NOMO-1 (cell line): ENCODE data around the gene VPS26B.
"Not testable (repeated sequence)": the region's sequence is repeated elsewhere in the genome, so short reads cannot be mapped to it uniquely, and the experiment has no call there.

Source experiments
- DNase-seq, 2 experiments: peaks; one replicate each; lab custom pipeline; 2025; ENCODE audit not compliant: unreplicated experiment in 2 of 2; lab: John Stamatoyannopoulos, UW

The VPS26B gene

DNA sequence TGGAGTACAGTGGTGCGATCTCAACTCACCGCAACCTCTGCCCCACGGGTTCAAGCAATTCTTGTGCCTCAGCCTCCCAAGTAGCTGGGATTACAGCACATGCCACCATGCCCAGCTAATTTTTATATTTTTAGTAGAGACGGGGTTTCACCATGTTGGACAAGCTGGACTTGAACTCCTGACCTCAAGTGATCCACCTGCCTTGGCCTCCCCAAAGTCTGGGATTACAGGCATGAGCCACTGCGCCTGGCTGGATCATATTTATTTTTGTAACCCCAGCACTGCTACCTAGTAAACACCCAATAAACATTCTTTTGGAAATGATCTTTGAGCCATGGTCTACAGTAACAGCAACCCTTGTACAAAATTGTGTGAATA is 30.7 kb downstream of the VPS26B start:
- DNase-seq, result not testable (repeated sequence)

DNA sequence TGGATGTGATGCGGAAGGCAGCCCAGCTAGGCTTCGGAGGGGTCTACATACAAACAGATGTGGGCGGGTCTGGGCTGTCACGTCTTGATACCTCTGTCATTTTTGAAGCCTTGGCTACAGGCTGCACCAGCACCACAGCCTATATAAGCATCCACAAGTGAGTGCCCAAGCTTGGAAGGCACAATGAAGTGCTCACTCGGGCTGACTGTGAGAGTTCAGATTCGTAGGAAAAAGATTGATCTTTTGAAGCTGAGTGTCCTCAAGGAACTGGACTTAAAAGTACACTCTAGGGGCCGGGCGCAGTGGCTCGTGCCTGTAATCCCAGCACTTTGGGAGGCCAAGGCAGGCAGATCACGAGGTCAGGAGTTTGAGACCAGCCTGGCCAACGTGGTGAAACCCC is 32.6 kb downstream of the VPS26B start:
- no peak for DNase-seq

- DNase-seq, result no peak
Observed at GRCh38 chr11:134258577-134258976, 34.1 kb downstream of the VPS26B start.

DNA sequence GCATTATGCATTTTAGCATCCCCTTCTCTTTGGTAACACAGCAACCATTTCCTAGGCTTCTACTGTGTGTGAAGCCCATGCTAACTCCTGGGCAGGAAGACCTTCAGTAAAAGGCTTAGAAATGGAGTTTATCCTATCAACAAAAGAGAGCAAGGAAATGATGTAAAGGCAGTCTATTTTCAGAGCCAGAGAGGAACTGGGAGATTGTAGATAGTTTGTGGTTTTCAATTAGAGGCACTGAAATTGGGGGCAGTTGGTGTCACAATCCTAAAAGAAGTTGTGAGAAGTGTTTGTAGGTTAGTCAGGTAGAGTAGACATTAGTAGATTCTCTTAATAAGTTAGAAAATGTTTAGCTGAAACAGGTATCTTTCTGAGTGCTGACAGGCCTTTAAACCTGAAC is 36.0 kb downstream of the VPS26B start:
- peak; percentile 68 to 95 for DNase-seq

DNA sequence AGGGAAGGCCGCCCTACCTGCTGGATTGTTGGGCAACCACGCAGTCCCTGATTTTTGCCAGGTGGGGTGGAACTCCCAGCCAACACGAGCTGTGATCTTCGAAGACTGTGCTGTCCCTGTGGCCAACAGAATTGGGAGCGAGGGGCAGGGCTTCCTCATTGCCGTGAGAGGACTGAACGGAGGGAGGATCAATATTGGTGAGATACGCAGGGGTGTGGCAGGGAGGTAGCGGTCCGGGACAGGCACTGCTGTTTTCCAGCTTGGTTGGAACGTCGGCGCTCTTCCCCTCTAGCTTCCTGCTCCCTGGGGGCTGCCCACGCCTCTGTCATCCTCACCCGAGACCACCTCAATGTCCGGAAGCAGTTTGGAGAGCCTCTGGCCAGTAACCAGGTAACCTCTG is 36.5 kb downstream of the VPS26B start:
- DNase-seq, result no peak

DNA sequence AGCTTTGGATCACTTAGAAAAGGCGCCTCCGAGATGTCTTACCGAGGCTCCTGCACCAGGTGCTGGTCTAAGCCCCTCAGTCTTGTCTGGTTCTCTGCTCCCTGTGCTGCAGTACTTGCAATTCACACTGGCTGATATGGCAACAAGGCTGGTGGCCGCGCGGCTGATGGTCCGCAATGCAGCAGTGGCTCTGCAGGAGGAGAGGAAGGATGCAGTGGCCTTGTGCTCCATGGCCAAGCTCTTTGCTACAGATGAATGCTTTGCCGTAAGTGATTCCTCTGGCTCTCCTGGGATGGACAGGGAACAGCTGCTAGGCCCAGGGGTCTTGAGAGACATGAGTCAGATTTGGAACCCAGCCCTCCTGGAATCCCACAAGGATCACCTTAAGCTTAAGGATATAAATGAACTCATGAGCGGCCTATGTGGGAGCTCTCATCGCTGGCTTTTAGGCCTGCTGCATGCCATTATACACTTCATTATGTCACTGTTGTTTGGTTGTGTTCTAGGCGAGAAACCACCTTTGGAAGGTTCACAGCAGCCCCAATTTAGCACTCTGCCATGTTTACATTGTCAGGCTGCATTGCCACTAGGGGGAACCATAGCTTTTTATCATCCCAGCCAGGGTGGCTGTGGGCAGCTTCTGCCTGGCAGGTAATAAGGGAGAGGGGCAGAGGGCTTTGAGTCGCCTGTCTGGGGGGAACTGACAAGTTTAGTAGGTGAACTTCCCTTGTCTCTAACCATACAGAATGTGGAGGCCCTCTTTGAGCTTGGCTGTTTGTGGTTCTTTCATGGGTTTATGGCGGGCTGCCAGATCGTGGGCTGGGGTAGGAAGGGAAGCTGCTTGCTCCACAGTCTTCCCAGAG is 37.4 kb downstream of the VPS26B start:
- DNase-seq, result peak in 1 of 2 experiments; percentile 9

DNA sequence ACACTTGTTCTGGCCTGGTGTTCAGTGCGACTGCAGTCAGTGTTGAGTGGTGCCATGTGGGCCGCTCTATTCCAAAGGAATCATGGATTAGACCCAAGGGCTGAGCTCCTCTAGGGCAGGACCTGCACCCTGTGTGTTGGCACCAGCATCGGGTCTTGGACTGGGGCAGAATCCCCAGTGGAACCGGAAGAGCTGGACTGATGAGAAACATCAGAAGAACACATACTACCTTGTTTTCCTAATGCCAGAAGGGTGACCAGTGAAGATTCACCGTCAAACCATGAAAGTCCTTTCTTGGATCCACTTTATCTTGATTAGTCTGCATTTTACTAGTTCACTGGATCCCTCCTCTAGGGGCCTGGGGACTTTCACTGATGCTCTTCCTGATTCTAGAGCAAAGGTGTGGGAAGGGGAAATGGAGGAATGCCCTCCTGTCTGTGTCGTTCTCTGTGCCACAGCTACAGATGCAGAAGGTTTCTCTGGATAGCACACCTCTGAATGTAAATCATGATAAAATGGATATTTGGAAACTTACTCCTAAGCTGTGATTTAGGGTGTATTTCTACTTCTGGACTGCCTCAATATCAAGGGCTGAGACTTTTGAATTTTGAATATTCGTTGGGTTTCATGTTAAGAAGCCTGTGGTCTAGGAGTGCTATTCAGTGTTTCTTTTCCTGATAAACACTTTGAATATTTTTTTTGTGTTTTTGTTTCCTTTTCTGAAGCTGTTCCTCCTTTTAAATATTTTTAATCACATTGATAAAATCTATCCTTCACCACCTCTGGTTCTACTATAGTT is 40.7 kb downstream of the VPS26B start:
- DNase-seq, result no peak

DNA sequence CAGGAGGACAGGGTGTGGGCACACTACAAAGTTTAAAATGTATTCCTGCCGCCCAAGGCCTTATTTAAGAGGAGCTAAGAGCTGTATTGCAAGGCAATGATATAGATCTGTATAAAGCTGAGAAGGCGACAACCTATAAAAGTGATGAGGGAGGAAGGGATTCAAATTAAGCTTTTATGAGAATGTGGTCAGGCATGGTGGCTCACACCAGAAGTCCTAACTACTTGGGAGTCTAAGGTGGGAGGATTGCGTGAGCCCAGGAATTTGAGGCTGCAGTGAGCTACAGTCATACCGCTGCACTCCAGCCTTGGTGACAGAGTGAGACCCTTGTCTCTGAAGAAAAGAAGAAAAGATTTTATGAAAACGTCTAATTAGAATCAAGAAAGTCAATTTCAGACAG is 42.0 kb downstream of the VPS26B start:
- peak in 1 of 2 experiments; percentile 45 for DNase-seq

GRCh38 chr11:134266841-134267251 is 42.4 kb downstream of the VPS26B start:
- peak; percentile 53 to 77 for DNase-seq

DNA sequence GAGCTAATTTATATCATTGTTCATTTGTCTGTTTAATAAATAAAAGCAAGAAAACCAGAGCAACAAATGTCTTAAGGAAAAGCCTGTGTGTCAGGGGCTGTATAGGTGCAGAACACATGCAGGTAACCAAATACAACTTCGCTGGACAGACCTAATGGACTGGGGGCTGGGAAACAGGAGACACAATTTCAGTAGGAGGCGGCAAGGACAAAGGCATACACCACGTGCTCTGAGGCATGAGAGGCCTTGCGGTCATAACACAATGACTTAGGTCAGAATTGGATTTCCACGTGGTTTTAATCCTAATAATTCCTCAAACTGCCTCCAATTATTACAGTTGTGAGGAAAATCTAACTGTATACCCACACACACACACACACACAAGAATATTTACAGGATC is 43.0 kb downstream of the VPS26B start:
- no peak for DNase-seq

GRCh38 chr11:134267966-134268365 is 43.5 kb downstream of the VPS26B start:
- no peak for DNase-seq

- DNase-seq, result no peak
Observed at GRCh38 chr11:134270250-134270714, 45.8 kb downstream of the VPS26B start.

GRCh38 chr11:134271978-134272377 is 47.5 kb downstream of the VPS26B start:
- no peak for DNase-seq

GRCh38 chr11:134272381-134273316 is 48.2 kb downstream of the VPS26B start:
- no peak for DNase-seq

DNA sequence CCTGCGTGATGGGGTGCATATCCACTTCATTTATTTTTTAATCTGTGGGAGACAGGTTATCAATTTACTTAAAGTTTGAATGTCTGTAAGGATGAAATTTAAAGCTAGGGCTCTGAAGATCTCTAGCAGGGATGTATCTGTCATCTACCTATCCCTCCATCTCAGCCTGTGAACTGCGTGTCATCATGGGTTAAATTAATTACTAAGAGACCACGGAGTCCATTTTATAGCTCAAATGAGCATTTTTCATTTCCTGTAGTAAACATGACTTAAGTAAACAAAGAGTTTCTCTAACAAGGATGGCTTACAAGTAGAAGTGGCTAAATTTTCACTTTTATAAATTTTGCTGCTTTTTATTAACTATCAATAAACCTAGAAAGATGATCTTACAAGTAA is 48.8 kb downstream of the VPS26B start:
- DNase-seq, result no peak

DNA sequence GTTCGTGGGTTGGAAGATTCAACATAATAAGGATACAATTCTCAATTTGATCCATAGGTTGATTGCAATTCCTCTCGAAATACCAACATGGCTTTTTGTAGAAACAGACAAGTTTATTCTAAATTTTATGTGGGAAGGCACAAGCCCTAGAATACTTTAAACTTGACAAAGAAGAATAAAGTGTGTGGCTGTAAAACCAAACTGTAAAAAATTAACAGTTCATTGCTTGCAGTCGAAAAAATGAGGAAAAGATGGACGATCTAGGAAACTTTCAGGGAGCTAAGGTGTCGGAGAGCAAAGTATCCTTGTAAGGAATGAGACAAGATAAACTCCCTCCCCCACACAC is 50.7 kb downstream of the VPS26B start:
- no peak for DNase-seq

DNA sequence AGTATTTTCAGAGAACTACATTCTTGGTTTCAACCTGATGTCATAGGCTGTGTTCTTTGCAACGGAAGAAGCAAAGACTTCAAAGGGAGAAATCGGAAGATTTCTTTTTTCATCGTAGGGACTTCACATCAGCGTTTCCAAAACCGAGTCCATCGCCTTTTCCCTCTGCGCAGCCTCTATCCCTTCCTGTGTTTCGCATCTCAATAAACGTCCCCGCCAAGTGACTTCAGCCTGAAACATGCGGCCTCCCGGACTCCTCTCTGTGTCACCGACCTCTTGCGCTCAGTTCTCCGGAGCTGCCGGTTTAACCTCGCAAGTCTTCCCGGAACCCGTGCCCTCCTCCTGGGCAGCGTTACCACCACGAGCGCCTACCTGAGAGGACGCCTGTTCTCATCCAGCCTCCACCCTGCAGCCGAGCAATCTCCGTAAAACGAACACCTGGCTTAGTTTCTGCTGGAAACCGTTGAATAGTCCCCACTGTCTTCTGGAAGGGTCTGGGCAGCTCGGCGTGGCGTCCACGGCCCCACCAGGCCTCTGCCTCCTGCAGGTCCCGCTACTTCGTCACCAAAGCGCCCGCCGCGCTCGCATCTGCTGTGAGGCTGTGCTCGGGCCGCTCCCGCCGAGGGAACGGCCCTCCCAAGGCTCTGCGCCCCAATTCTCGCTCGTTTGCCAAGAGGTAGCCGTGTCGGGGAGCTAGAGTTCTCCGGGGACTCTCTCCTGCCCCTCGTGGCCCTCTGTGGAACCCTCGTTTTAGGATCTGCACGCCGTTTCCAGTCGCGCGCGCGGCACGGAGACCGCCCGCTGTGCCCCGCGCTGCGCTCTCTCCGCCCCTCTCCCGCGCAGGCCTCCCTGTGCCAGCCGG is 51.3 kb downstream of the VPS26B start, which contains the start of gene GLB1L3:
Gene GLB1L3, plus strand, starts transcription at position 846 of the 862 bp plus-strand sequence. CDS start 362 bp downstream, outside the sequence.
- peak in 1 of 2 experiments; percentile 45 for DNase-seq

GRCh38 chr11:134276396-134277182 is 52.1 kb downstream of the VPS26B start:
- no peak for DNase-seq
